HEK293 (cell line): ENCODE data around the gene PRR35.
A peak's percentile ranks its signal among the peaks of the same experiment; 100 is the strongest.

Experiments
- CTCF ChIA-PET: fragments of 350-600 bp; formaldehyde crosslinking; extraction: SDS; loops from one replicate; lab custom pipeline; 2021; ENCODE audit warnings: antibody characterized with exemption; lab: Yijun Ruan, JAX
- POLR2A ChIA-PET: fragments of 300-600 bp; formaldehyde crosslinking; extraction: SDS; loops from one replicate; lab custom pipeline; 2020; ENCODE audit warnings: antibody characterized with exemption, inconsistent platforms; lab: Yijun Ruan, JAX
- H3K27ac ChIP-seq: fragments of 200-500 bp; sonication (Bioruptor generic); 2 replicates; pipeline ENCODE4 v1.5.1; 2014; ENCODE audit warnings: low read depth, low read length, control low read depth, inconsistent platforms; ENCODE audit errors: extremely low read depth
- H3K36me3 ChIP-seq, 2 experiments: fragments of 200-500 bp in 1 of 2; sonication (Bioruptor generic) in 1 of 2; 1 replicate in 1 of 2; 2 replicates in 1 of 2; pipeline ENCODE4 v1.5.1; 2014 to 2017; ENCODE audit warnings: inconsistent platforms in 2 of 2, low read length in 2 of 2; ENCODE audit not compliant: control insufficient read depth in 2 of 2, insufficient read depth in 1 of 2
- H3K4me1 ChIP-seq: fragments of 200-500 bp; sonication (Bioruptor generic); 2 replicates; pipeline ENCODE4 v1.5.1; 2014; ENCODE audit warnings: mild to moderate bottlenecking, low read length, inconsistent platforms; ENCODE audit not compliant: control insufficient read depth, insufficient read depth
- H3K4me3 ChIP-seq: 2 replicates; pipeline ENCODE4 v1.5.1; 2011; ENCODE audit warnings: low read depth, mild to moderate bottlenecking, control low read depth, low read length, moderate library complexity
- H3K9me3 ChIP-seq: fragments of 200-500 bp; sonication (Bioruptor generic); 2 replicates; pipeline ENCODE4 v1.5.1; 2014; ENCODE audit warnings: low read depth, low read length, inconsistent platforms; ENCODE audit not compliant: control insufficient read depth, insufficient read depth
- EGR2 ChIP-seq: fragments of 450-650 bp; formaldehyde crosslinking; IDR thresholded peaks from 2 replicates; pipeline ENCODE4 v1.5.1; 2016; ENCODE audit warnings: low read depth, missing biosample characterization, missing genetic modification characterization
- HOXD13 ChIP-seq: sonication (generic); formaldehyde crosslinking; IDR thresholded peaks from 2 replicates; pipeline ENCODE4 v1.8.0; 2022; ENCODE audit warnings: missing genetic modification reagents, borderline replicate concordance
- KLF16 ChIP-seq: fragments of 450-650 bp; formaldehyde crosslinking; IDR thresholded peaks from 2 replicates; pipeline ENCODE4 v1.5.1; 2017; ENCODE audit warnings: missing biosample characterization, missing genetic modification characterization
- KLF9 ChIP-seq: fragments of 450-650 bp; formaldehyde crosslinking; IDR thresholded peaks from 2 replicates; pipeline ENCODE4 v1.5.1; 2016; ENCODE audit warnings: missing biosample characterization, missing genetic modification characterization, low read depth
- MZF1 ChIP-seq: fragments of 450-650 bp; formaldehyde crosslinking; IDR thresholded peaks from 2 replicates; pipeline ENCODE4 v1.5.1; 2017; ENCODE audit warnings: missing biosample characterization, missing genetic modification characterization, borderline replicate concordance
- SP2 ChIP-seq: fragments of 450-650 bp; formaldehyde crosslinking; IDR thresholded peaks from 2 replicates; pipeline ENCODE4 v1.5.1; 2016; ENCODE audit warnings: missing biosample characterization, missing genetic modification characterization
- SP3 ChIP-seq: fragments of 450-650 bp; formaldehyde crosslinking; IDR thresholded peaks from 2 replicates; pipeline ENCODE4 v1.5.1; 2016; ENCODE audit warnings: missing biosample characterization, missing genetic modification characterization
- ZBTB20 ChIP-seq: fragments of 450-650 bp; formaldehyde crosslinking; IDR thresholded peaks from 2 replicates; pipeline ENCODE4 v1.5.1; 2016; ENCODE audit warnings: missing biosample characterization, missing genetic modification characterization
- ZBTB8A ChIP-seq: fragments of 450-650 bp; formaldehyde crosslinking; IDR thresholded peaks from 2 replicates; pipeline ENCODE4 v1.5.1; 2016; ENCODE audit warnings: missing biosample characterization, missing genetic modification characterization
- ZEB2 ChIP-seq: fragments of 450-650 bp; formaldehyde crosslinking; IDR thresholded peaks from 2 replicates; pipeline ENCODE4 v1.5.1; 2016; ENCODE audit warnings: missing biosample characterization, missing genetic modification characterization
- ZFHX2 ChIP-seq: fragments of 450-650 bp; formaldehyde crosslinking; conservative IDR thresholded peaks from 2 replicates; pipeline ENCODE4 v1.5.1; 2016; ENCODE audit warnings: missing biosample characterization, missing genetic modification characterization
- ZNF335 ChIP-seq: fragments of 450-650 bp; formaldehyde crosslinking; conservative IDR thresholded peaks from 2 replicates; pipeline ENCODE4 v1.5.1; 2016; ENCODE audit warnings: missing biosample characterization, missing genetic modification characterization
- ZNF510 ChIP-seq: fragments of 450-650 bp; formaldehyde crosslinking; IDR thresholded peaks from 2 replicates; pipeline ENCODE4 v1.5.1; 2018; ENCODE audit warnings: mild to moderate bottlenecking, missing genetic modification characterization, missing biosample characterization; ENCODE audit not compliant: insufficient replicate concordance
- ZNF530 ChIP-seq: fragments of 450-650 bp; formaldehyde crosslinking; IDR thresholded peaks from 2 replicates; pipeline ENCODE4 v1.5.1; 2016; ENCODE audit warnings: low read depth, missing biosample characterization, missing genetic modification characterization
- ZNF596 ChIP-seq: fragments of 450-650 bp; IDR thresholded peaks from 2 replicates; pipeline ENCODE4 v1.5.0; 2018; ENCODE audit warnings: missing biosample characterization, mild to moderate bottlenecking, missing genetic modification characterization, moderate library complexity
- ZNF664 ChIP-seq: fragments of 450-650 bp; formaldehyde crosslinking; IDR thresholded peaks from 2 replicates; pipeline ENCODE4 v1.5.1; 2016; ENCODE audit warnings: missing biosample characterization, missing genetic modification characterization
- ZNF670 ChIP-seq: fragments of 450-650 bp; formaldehyde crosslinking; IDR thresholded peaks from 2 replicates; pipeline ENCODE4 v1.5.1; 2016; ENCODE audit warnings: missing biosample characterization, missing genetic modification characterization, low read depth
- ZNF76 ChIP-seq: fragments of 450-650 bp; formaldehyde crosslinking; IDR thresholded peaks from 2 replicates; pipeline ENCODE4; 2016; ENCODE audit warnings: low read depth, missing biosample characterization, missing genetic modification characterization, borderline replicate concordance
- ZNF776 ChIP-seq: fragments of 450-650 bp; formaldehyde crosslinking; IDR thresholded peaks from 2 replicates; pipeline ENCODE4 v1.5.0; 2017; ENCODE audit warnings: missing biosample characterization, missing genetic modification characterization, borderline replicate concordance
- ZNF785 ChIP-seq: fragments of 450-650 bp; formaldehyde crosslinking; IDR thresholded peaks from 2 replicates; pipeline ENCODE4 v1.5.1; 2016; ENCODE audit warnings: missing biosample characterization, missing genetic modification characterization
- TF ChIP-seq, protein P1 (sequence below): fragments of 450-650 bp; formaldehyde crosslinking; conservative IDR thresholded peaks from 2 replicates; pipeline ENCODE4 v1.5.1; 2016; ENCODE audit warnings: low read depth, missing biosample characterization, missing genetic modification characterization
- TF ChIP-seq, protein P2 (sequence below): fragments of 450-650 bp; formaldehyde crosslinking; IDR thresholded peaks from 2 replicates; pipeline ENCODE4 v1.5.1; 2016; ENCODE audit warnings: missing biosample characterization, missing genetic modification characterization
- TF ChIP-seq, protein P3 (sequence below): fragments of 450-650 bp; formaldehyde crosslinking; IDR thresholded peaks from 2 replicates; pipeline ENCODE4 v1.5.1; 2017; ENCODE audit warnings: missing biosample characterization, missing genetic modification characterization
- TF ChIP-seq, protein P4 (sequence below): sonication (generic); formaldehyde crosslinking; IDR thresholded peaks from 2 replicates; pipeline ENCODE4 v1.8.1; 2022; ENCODE audit warnings: mild to moderate bottlenecking, moderate library complexity, missing genetic modification reagents
- TF ChIP-seq, protein P5 (sequence below): fragments of 450-650 bp; formaldehyde crosslinking; IDR thresholded peaks from 2 replicates; pipeline ENCODE4 v1.5.1; 2016; ENCODE audit warnings: missing biosample characterization, missing genetic modification characterization

Gene PRR35

DNA sequence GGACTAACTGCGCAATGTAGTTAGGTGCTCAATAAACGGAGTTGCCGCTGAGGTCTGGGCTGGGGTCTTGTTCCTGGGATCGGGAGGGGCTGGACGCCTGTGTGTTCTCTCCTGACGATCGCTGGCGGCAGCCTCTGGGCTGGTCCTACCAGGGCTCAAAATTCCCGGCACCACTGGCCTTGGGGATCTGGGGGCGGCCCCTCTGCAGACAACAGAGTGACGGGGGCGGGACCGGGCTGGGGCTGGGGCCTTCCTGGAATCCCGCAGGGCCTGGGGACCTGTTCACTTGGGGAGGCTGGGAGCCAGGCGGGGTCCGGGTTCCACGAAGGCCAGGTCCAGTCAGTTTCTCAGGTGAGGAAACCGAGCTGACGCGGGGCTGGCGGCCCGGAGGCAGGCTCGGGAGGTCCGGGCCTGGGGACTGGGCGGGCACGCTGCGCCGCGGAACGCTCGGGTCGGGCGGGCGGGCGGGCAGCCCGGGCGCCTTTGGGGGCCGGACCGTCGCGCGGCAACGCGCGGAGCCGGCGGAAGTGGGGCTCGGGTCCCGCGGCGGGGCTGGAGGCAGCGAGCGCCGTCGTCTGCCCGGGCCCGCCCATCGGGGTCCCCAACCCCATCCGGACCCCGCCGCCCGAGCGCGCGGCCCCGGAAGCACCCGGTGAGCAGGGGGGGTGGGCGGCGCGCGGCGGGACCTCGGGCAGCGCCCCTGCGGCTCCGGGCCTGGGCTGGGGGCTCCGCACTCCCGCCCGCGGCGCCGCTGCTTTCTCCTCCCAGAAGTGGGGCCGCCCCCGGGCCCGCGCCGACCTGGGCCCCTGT lies 9.5 kb downstream of the PRR35 start, which contains the start of gene PIGQ:
TSS of gene PIGQ (plus strand) at position 524 of the 810 bp plus-strand sequence. CDS start 4,107 bp downstream, outside the sequence.
- ChIA-PET CTCF (no interaction called here), POLR2A (interaction anchor here (0.5 to 1.2 kb wide), 3 partner anchors 19 to 199 kb away, joined by 3 to 4 read pairs (median 4); no protein-coding TSS in a partner anchor)
- peaks cover 0 to 28% of the 10 kb centered on the region in 2 experiments; a peak in 1 of 3 replicates for H3K36me3 ChIP-seq
- no peaks in the 10 kb centered on the region for H3K9me3 ChIP-seq
- peak within 1 kb of the TSS; percentile 60 for H3K4me3 ChIP-seq
- TF ChIP-seq SP2 (tag by site-specific recombination): peak; percentile 59
- TF ChIP-seq SP3 (tag by site-specific recombination): peak; percentile 16; the same call in 1 of the 2 replicates
- no peak for TF ChIP-seq MZF1 (tag by site-specific recombination)
- TF ChIP-seq, protein P1, sequence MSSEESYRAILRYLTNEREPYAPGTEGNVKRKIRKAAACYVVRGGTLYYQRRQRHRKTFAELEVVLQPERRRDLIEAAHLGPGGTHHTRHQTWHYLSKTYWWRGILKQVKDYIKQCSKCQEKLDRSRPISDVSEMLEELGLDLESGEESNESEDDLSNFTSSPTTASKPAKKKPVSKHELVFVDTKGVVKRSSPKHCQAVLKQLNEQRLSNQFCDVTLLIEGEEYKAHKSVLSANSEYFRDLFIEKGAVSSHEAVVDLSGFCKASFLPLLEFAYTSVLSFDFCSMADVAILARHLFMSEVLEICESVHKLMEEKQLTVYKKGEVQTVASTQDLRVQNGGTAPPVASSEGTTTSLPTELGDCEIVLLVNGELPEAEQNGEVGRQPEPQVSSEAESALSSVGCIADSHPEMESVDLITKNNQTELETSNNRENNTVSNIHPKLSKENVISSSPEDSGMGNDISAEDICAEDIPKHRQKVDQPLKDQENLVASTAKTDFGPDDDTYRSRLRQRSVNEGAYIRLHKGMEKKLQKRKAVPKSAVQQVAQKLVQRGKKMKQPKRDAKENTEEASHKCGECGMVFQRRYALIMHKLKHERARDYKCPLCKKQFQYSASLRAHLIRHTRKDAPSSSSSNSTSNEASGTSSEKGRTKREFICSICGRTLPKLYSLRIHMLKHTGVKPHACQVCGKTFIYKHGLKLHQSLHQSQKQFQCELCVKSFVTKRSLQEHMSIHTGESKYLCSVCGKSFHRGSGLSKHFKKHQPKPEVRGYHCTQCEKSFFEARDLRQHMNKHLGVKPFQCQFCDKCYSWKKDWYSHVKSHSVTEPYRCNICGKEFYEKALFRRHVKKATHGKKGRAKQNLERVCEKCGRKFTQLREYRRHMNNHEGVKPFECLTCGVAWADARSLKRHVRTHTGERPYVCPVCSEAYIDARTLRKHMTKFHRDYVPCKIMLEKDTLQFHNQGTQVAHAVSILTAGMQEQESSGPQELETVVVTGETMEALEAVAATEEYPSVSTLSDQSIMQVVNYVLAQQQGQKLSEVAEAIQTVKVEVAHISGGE: peak; percentile 86
- TF ChIP-seq KLF9 (tag by site-specific recombination): peak; percentile 69
- TF ChIP-seq, protein P2, sequence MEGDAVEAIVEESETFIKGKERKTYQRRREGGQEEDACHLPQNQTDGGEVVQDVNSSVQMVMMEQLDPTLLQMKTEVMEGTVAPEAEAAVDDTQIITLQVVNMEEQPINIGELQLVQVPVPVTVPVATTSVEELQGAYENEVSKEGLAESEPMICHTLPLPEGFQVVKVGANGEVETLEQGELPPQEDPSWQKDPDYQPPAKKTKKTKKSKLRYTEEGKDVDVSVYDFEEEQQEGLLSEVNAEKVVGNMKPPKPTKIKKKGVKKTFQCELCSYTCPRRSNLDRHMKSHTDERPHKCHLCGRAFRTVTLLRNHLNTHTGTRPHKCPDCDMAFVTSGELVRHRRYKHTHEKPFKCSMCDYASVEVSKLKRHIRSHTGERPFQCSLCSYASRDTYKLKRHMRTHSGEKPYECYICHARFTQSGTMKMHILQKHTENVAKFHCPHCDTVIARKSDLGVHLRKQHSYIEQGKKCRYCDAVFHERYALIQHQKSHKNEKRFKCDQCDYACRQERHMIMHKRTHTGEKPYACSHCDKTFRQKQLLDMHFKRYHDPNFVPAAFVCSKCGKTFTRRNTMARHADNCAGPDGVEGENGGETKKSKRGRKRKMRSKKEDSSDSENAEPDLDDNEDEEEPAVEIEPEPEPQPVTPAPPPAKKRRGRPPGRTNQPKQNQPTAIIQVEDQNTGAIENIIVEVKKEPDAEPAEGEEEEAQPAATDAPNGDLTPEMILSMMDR: no peak
- no peak for TF ChIP-seq ZEB2
- TF ChIP-seq, protein P3, sequence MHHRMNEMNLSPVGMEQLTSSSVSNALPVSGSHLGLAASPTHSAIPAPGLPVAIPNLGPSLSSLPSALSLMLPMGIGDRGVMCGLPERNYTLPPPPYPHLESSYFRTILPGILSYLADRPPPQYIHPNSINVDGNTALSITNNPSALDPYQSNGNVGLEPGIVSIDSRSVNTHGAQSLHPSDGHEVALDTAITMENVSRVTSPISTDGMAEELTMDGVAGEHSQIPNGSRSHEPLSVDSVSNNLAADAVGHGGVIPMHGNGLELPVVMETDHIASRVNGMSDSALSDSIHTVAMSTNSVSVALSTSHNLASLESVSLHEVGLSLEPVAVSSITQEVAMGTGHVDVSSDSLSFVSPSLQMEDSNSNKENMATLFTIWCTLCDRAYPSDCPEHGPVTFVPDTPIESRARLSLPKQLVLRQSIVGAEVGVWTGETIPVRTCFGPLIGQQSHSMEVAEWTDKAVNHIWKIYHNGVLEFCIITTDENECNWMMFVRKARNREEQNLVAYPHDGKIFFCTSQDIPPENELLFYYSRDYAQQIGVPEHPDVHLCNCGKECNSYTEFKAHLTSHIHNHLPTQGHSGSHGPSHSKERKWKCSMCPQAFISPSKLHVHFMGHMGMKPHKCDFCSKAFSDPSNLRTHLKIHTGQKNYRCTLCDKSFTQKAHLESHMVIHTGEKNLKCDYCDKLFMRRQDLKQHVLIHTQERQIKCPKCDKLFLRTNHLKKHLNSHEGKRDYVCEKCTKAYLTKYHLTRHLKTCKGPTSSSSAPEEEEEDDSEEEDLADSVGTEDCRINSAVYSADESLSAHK (tag by site-specific recombination): no peak
- peak; percentile 41; the same call in 1 of the 2 replicates for TF ChIP-seq ZNF76
- no peak for TF ChIP-seq HOXD13 (CRISPR knock-in tag)
- TF ChIP-seq ZNF664 (tag by site-specific recombination): peak; percentile 73
- peak; percentile 54; the same call in 1 of the 2 replicates for TF ChIP-seq ZBTB20
- no peak for TF ChIP-seq ZNF670 (tag by site-specific recombination)
- TF ChIP-seq ZNF335 (tag by site-specific recombination): peak; percentile 21
- 0 out of 2 replicates have a peak, but pooled peaks have one; percentile 10 for TF ChIP-seq ZNF596 (tag by site-specific recombination)
- TF ChIP-seq EGR2 (tag by site-specific recombination): 0 out of 2 replicates have a peak, but pooled peaks have one; percentile 20
- TF ChIP-seq ZBTB8A (tag by site-specific recombination): peak; percentile 19; the same call in 1 of the 2 replicates
- no peak for TF ChIP-seq ZNF530 (tag by site-specific recombination)
- 0 out of 2 replicates have a peak, but pooled peaks have one; percentile 20 for TF ChIP-seq KLF16 (tag by site-specific recombination)
- TF ChIP-seq ZNF776 (tag by site-specific recombination): no peak
- TF ChIP-seq ZFHX2: peak; percentile 47; the same call in 1 of the 2 replicates
- TF ChIP-seq ZNF510 (tag by site-specific recombination): no peak
- TF ChIP-seq, protein P4, sequence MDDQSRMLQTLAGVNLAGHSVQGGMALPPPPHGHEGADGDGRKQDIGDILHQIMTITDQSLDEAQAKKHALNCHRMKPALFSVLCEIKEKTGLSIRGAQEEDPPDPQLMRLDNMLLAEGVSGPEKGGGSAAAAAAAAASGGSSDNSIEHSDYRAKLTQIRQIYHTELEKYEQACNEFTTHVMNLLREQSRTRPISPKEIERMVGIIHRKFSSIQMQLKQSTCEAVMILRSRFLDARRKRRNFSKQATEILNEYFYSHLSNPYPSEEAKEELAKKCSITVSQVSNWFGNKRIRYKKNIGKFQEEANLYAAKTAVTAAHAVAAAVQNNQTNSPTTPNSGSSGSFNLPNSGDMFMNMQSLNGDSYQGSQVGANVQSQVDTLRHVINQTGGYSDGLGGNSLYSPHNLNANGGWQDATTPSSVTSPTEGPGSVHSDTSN (CRISPR knock-in tag): no peak
- TF ChIP-seq ZNF785: no peak
- TF ChIP-seq, protein P5, sequence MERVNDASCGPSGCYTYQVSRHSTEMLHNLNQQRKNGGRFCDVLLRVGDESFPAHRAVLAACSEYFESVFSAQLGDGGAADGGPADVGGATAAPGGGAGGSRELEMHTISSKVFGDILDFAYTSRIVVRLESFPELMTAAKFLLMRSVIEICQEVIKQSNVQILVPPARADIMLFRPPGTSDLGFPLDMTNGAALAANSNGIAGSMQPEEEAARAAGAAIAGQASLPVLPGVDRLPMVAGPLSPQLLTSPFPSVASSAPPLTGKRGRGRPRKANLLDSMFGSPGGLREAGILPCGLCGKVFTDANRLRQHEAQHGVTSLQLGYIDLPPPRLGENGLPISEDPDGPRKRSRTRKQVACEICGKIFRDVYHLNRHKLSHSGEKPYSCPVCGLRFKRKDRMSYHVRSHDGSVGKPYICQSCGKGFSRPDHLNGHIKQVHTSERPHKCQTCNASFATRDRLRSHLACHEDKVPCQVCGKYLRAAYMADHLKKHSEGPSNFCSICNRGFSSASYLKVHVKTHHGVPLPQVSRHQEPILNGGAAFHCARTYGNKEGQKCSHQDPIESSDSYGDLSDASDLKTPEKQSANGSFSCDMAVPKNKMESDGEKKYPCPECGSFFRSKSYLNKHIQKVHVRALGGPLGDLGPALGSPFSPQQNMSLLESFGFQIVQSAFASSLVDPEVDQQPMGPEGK: peak; percentile 61; the same call in 1 of the 2 replicates
- H3K4me1 ChIP-seq: peaks cover 10% of the 10 kb centered on the region
- peak within 1 kb of the TSS; percentile 89 for H3K27ac ChIP-seq
